ENCODE results near the gene MYO1F. TPM values are rescaled to one million over a fixed set of nuclear protein-coding genes. Genes with fewer than 3 reads are reported as not detected.

Gene MYO1F
- total and polyA plus RNA-seq, 2 of the 13 experiments (the other 11 are each of a cell fraction or from before 2014, with no cell fraction given), result 0.09 to 0.13 TPM

GRCh38 chr19:8513687-8514504 is 63.3 kb downstream of the MYO1F start, which contains the start of gene ZNF414 (continued):
- no peak for TF ChIP-seq MLXIP (CRISPR knock-in tag; IDR thresholded peaks at IDR 0.05; ENCODE audit: borderline replicate concordance)
- TF ChIP-seq HOXA9 (CRISPR knock-in tag; IDR thresholded peaks at IDR 0.05; ENCODE audit: borderline replicate concordance), result no peak
- TF ChIP-seq ZNF646 (CRISPR knock-in tag; IDR thresholded peaks at IDR 0.05), result no peak
- TF ChIP-seq SIN3B (IDR thresholded peaks at IDR 0.05; ENCODE audit: low read length), result no peak
- TF ChIP-seq POLR2AphosphoS5 (IDR thresholded peaks at IDR 0.05; ENCODE audit: low read depth, low read length), result peak; percentile 91
- TF ChIP-seq NKX3-1 (CRISPR knock-in tag; IDR thresholded peaks at IDR 0.05), result peak; percentile 68; the same call in 1 of the 2 replicates
- TF ChIP-seq GATAD1 (CRISPR knock-in tag; IDR thresholded peaks at IDR 0.05), result peak; percentile 82
- no peak for TF ChIP-seq ZNF224 (CRISPR knock-in tag; IDR thresholded peaks at IDR 0.05)
- no peak for TF ChIP-seq MXD1 (CRISPR knock-in tag; IDR thresholded peaks at IDR 0.05)
- 0 out of 2 replicates have a peak, but pooled peaks have one; percentile 4 for TF ChIP-seq ZNF225 (CRISPR knock-in tag; IDR thresholded peaks at IDR 0.05)
- TF ChIP-seq ZNF333 (CRISPR knock-in tag; IDR thresholded peaks at IDR 0.05; ENCODE audit: borderline replicate concordance), result no peak
- no peak for TF ChIP-seq FUBP1 (CRISPR knock-in tag; IDR thresholded peaks at IDR 0.05; ENCODE audit: borderline replicate concordance)
- TF ChIP-seq ATF3 (CRISPR knock-in tag; IDR thresholded peaks at IDR 0.05), result no peak
- no peak for TF ChIP-seq SRSF1 (optimal IDR thresholded peaks at IDR 0.05; ENCODE audit: low read depth, low read length)
- TF ChIP-seq CCDC6 (CRISPR knock-in tag; IDR thresholded peaks at IDR 0.05), result no peak
- no peak for TF ChIP-seq SOX5 (CRISPR knock-in tag; IDR thresholded peaks at IDR 0.05; ENCODE audit: borderline replicate concordance)
- 0 out of 2 replicates have a peak, but pooled peaks have one; percentile 70 for TF ChIP-seq ZNF274 (CRISPR knock-in tag; IDR thresholded peaks at IDR 0.05)

Measured in HepG2 (cell line).